SK-N-SH treated with all-trans-retinoic acid at 6 μM for 48 hours (cell line): ENCODE results near the gene ZNF558.

Source experiments
- ATAC-seq: fragments of 200-7000 bp; cut with Tn5 transposase; 3 replicates; pipeline ENCODE4 v1.9.1; 2020; ENCODE audit warnings: mild to moderate bottlenecking, moderate library complexity
- BACH2 ChIP-seq: fragments of 250-450 bp; sonication (Bioruptor Pico); IDR thresholded peaks from 2 replicates; pipeline ENCODE4 v1.9.0; 2021; ENCODE audit warnings: mild to moderate bottlenecking, borderline replicate concordance
- CREB5 ChIP-seq: fragments of 250-450 bp; sonication (Bioruptor Pico); IDR thresholded peaks from 2 replicates; pipeline ENCODE4 v1.5.1; 2020; ENCODE audit warnings: low read depth, mild to moderate bottlenecking, moderate library complexity
- CSDC2 ChIP-seq: fragments of 250-450 bp; sonication (Bioruptor Pico); IDR thresholded peaks from 2 replicates; pipeline ENCODE4 v1.5.0; 2020; ENCODE audit warnings: mild to moderate bottlenecking, moderate library complexity
- CSRNP3 ChIP-seq: fragments of 250-450 bp; sonication (Bioruptor Pico); IDR thresholded peaks from 2 replicates; pipeline ENCODE4 v1.5.1; 2021; ENCODE audit warnings: mild to moderate bottlenecking, moderate library complexity
- ESRRG ChIP-seq: fragments of 250-450 bp; sonication (Bioruptor Pico); IDR thresholded peaks from 2 replicates; pipeline ENCODE4 v1.6.1; 2021; ENCODE audit warnings: mild to moderate bottlenecking
- OSR1 ChIP-seq: fragments of 250-450 bp; sonication (Bioruptor Pico); IDR thresholded peaks from 2 replicates; pipeline ENCODE4 v1.8.0; 2022; ENCODE audit warnings: moderate library complexity, mild to moderate bottlenecking, inconsistent platforms
- PATZ1 ChIP-seq: fragments of 250-450 bp; sonication (Bioruptor Pico); IDR thresholded peaks from 2 replicates; pipeline ENCODE4 v1.8.0; 2020; ENCODE audit warnings: mild to moderate bottlenecking, moderate library complexity, borderline replicate concordance
- POU6F1 ChIP-seq: fragments of 250-450 bp; sonication (Bioruptor Pico); IDR thresholded peaks from 2 replicates; pipeline ENCODE4 v1.8.0; 2021; ENCODE audit warnings: low read depth, mild to moderate bottlenecking, moderate library complexity, borderline replicate concordance
- PPARA ChIP-seq: fragments of 250-450 bp; sonication (Bioruptor Pico); IDR thresholded peaks from 2 replicates; pipeline ENCODE4 v1.5.0; 2020; ENCODE audit warnings: mild to moderate bottlenecking, borderline replicate concordance
- RARB ChIP-seq: fragments of 250-450 bp; sonication (Bioruptor Pico); IDR thresholded peaks from 2 replicates; pipeline ENCODE4 v1.8.0; 2021; ENCODE audit warnings: mild to moderate bottlenecking, moderate library complexity
- TOX ChIP-seq: fragments of 250-450 bp; sonication (Bioruptor Pico); IDR thresholded peaks from 2 replicates; pipeline ENCODE4 v1.8.0; 2021; ENCODE audit warnings: mild to moderate bottlenecking, moderate library complexity, borderline replicate concordance
- TSHZ2 ChIP-seq: fragments of 250-450 bp; sonication (Bioruptor Pico); IDR thresholded peaks from 2 replicates; pipeline ENCODE4 v1.5.0; 2020; ENCODE audit warnings: mild to moderate bottlenecking, moderate library complexity
- ZC3H10 ChIP-seq: fragments of 250-450 bp; sonication (Bioruptor Pico); IDR thresholded peaks from 2 replicates; pipeline ENCODE4 v1.5.1; 2021; ENCODE audit warnings: mild to moderate bottlenecking, moderate library complexity
- ZFP3 ChIP-seq: fragments of 250-450 bp; sonication (Bioruptor Pico); IDR thresholded peaks from 2 replicates; pipeline ENCODE4 v1.5.0; 2020; ENCODE audit warnings: mild to moderate bottlenecking, moderate library complexity
- ZFP30 ChIP-seq: fragments of 450-650 bp; formaldehyde crosslinking; IDR thresholded peaks from 2 replicates; pipeline ENCODE4 v1.5.0; 2022; ENCODE audit warnings: mild to moderate bottlenecking, moderate library complexity
- ZNF565 ChIP-seq: fragments of 450-650 bp; formaldehyde crosslinking; conservative IDR thresholded peaks from 2 replicates; pipeline ENCODE4 v1.5.0; 2020; ENCODE audit warnings: low read depth, mild to moderate bottlenecking, moderate library complexity
- ZNF70 ChIP-seq: fragments of 450-650 bp; formaldehyde crosslinking; IDR thresholded peaks from 2 replicates; pipeline ENCODE4 v1.5.0; 2020; ENCODE audit warnings: mild to moderate bottlenecking, moderate library complexity
- ZNF8 ChIP-seq: fragments of 450-650 bp; formaldehyde crosslinking; IDR thresholded peaks from 2 replicates; pipeline ENCODE4 v1.5.0; 2020; ENCODE audit warnings: mild to moderate bottlenecking, moderate library complexity

Gene ZNF558

GRCh38 chr19:8850488-8850887, 18.4 kb upstream of the ZNF558 start:
- TF ChIP-seq PPARA (CRISPR knock-in tag) (no peak), CREB5 (CRISPR knock-in tag) (no peak), OSR1 (CRISPR knock-in tag) (no peak), ZNF70 (CRISPR knock-in tag) (no peak), PATZ1 (CRISPR knock-in tag) (no peak), RARB (CRISPR knock-in tag) (no peak), ESRRG (CRISPR knock-in tag) (no peak), CSDC2 (CRISPR knock-in tag) (no peak)

GRCh38 chr19:8849232-8849631, 17.1 kb upstream of the ZNF558 start:
- no peak for ATAC-seq
- TF ChIP-seq CSRNP3 (CRISPR knock-in tag), result no peak
- TF ChIP-seq ZFP30, result no peak

More at GRCh38 chr19:8850488-8850887, 18.4 kb upstream of the ZNF558 start:
- ATAC-seq, result no peak

GRCh38 chr19:8846819-8847218, 14.7 kb upstream of the ZNF558 start:
- ATAC-seq, result no peak
- TF ChIP-seq CSDC2 (CRISPR knock-in tag) (no peak), ZNF8 (no peak), BACH2 (CRISPR knock-in tag) (no peak), ZFP3 (CRISPR knock-in tag) (no peak), POU6F1 (no peak)

- TF ChIP-seq OSR1 (CRISPR knock-in tag) (no peak), CSDC2 (CRISPR knock-in tag) (no peak), ZC3H10 (CRISPR knock-in tag) (no peak), PATZ1 (CRISPR knock-in tag) (no peak), ZNF8 (no peak), POU6F1 (no peak), ZFP3 (CRISPR knock-in tag) (no peak), TSHZ2 (CRISPR knock-in tag) (no peak), PPARA (CRISPR knock-in tag) (no peak), TOX (no peak), ZNF70 (CRISPR knock-in tag) (no peak), ZNF565 (CRISPR knock-in tag) (no peak)
- no peak for ATAC-seq
Measured at GRCh38 chr19:8840708-8841107, 8.6 kb upstream of the ZNF558 start.
